HAP-1 (cell line): Measurements from ENCODE around the gene LRRN2.

Experiments used
- DNase-seq, 2 experiments: peaks; one replicate each; pipeline ENCODE4 v3.0.0-alpha.2; 2016 to 2020; ENCODE audit warnings: low spot score in 2 of 2
- H3K27me3 ChIP-seq: fragments of 250-450 bp; sonication (Bioruptor Pico); 2 replicates; pipeline ENCODE4 v1.5.1; 2020; ENCODE audit warnings: low read depth, mild to moderate bottlenecking, moderate library complexity
- H3K36me3 ChIP-seq: fragments of 250-450 bp; sonication (Bioruptor Pico); replicated peaks from 2 replicates; pipeline ENCODE4 v1.5.1; 2020; ENCODE audit warnings: mild to moderate bottlenecking
- H3K4me1 ChIP-seq: fragments of 250-450 bp; sonication (Bioruptor Pico); 2 replicates; pipeline ENCODE4 v1.5.1; 2020; ENCODE audit warnings: mild to moderate bottlenecking
- H3K4me3 ChIP-seq: fragments of 250-450 bp; sonication (Bioruptor Pico); 2 replicates; pipeline ENCODE4 v1.5.1; 2020; ENCODE audit warnings: mild to moderate bottlenecking, moderate library complexity
- H3K9me3 ChIP-seq: fragments of 250-450 bp; sonication (Bioruptor Pico); 2 replicates; pipeline ENCODE4 v1.5.1; 2020; ENCODE audit warnings: mild to moderate bottlenecking, moderate library complexity
- in situ Hi-C: fragments of 300-500 bp; cut with MboI; formaldehyde crosslinking; loops from 3 replicates; pipeline ENCODE4 v1.14.3; 2020; ENCODE audit warnings: low sequenced_read_pairs, inconsistent platforms, mixed read lengths

LRRN2 gene

DNA sequence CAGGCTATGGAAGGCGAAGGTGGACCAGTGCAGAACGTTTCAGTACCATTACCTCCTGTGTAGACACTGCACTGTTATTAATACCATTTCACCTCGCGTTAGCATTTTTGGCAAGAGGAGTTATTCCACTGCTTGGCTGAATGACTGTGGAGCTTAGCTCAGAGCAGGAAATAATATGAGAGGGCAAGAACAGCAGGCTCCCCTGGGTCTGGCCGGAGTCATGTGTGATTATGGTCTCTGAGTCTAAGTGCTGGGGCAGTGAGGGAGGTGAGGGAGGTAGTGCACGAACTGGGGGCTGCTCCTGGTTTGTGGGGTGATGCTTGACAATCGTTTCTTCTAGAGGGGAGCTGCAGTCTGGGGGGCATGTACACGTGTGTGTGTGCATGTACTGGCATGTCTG is 86.4 kb downstream of the LRRN2 start:
- no peaks in the 10 kb centered on the region for H3K4me1 ChIP-seq
- in situ Hi-C loops, result no loop called here
- H3K9me3 ChIP-seq, result no peaks in the 10 kb centered on the region
- H3K4me3 ChIP-seq, result no peak overlapping the region
- H3K36me3 ChIP-seq, result no peaks in the 10 kb centered on the region
- no peak for DNase-seq
- H3K27me3 ChIP-seq, result no peaks in the 10 kb centered on the region

DNA sequence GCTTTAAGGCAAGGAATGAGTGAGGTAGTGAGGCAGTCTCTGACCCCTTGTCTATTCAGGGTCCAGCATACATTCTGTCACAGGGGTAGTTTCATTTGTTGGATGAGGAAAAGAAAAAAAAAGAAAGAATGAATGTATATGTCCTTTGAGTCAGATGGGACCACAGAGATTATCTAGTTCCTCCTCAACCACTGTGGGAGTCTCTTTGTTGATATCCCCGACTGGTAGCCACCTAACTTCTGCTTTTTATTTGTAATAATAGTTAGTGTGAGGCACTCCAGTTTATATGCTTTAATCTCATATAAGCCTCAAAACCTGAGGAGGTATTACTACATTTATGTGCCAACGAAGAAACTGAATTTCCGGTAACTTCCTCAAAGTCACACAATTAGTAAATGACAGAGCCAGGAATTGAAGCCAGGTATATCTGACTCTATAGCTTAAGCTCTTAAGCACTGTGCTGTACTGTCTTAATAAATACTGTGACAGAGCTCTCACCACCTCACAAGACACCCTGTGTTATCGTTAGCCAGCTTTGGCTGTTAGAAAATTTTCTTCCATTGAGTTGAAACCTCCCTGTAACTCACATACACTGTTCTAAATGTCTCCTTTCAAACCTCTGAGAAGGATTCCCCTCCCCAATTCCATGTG is 87.1 kb downstream of the LRRN2 start:
- Histone ChIP-seq H3K27me3 (no peaks in the 10 kb centered on the region), H3K36me3 (no peaks in the 10 kb centered on the region), H3K4me1 (no peaks in the 10 kb centered on the region), H3K4me3 (no peak overlapping the region), H3K9me3 (no peaks in the 10 kb centered on the region)
- DNase-seq, result no peak
- in situ Hi-C loops, result no loop called here

DNA sequence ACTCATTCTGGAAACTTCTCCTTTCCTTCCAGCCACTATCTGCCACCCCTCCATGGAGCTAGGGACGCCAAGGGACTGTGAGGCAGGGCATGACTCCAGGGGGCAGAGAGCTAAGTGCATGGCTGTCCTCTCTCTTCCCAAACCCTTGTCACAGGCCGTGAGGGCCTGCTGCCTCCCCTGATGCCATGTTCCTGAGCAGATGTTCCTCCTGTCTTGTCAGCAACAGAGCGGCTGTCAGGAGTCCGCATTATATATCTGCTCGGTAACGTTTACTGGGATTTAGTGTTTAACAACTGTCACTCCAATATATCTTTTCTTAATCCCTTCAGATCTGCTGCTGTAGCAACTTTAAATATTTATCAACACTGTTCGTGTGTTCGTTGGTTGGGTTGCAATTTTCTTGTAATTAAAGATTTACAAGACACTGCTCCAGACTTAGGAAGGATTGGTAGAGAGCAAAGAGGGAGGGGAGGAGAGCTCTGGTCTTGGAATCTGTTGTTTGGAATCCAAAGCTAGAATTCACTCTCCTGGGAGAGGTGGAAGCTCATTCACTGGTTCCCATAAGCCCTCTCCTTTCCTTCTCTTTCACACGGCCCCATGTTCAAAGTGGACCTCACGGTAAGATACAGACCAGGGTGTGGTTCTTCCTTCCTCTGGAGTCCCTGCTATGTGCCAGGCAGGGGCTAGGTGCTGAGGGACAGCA is 93.1 kb downstream of the LRRN2 start:
- Histone ChIP-seq H3K36me3 (no peaks in the 10 kb centered on the region), H3K9me3 (no peaks in the 10 kb centered on the region), H3K4me3 (no peak overlapping the region), H3K27me3 (no peaks in the 10 kb centered on the region), H3K4me1 (no peaks in the 10 kb centered on the region)
- in situ Hi-C loops, result no loop called here
- DNase-seq, result no peak

DNA sequence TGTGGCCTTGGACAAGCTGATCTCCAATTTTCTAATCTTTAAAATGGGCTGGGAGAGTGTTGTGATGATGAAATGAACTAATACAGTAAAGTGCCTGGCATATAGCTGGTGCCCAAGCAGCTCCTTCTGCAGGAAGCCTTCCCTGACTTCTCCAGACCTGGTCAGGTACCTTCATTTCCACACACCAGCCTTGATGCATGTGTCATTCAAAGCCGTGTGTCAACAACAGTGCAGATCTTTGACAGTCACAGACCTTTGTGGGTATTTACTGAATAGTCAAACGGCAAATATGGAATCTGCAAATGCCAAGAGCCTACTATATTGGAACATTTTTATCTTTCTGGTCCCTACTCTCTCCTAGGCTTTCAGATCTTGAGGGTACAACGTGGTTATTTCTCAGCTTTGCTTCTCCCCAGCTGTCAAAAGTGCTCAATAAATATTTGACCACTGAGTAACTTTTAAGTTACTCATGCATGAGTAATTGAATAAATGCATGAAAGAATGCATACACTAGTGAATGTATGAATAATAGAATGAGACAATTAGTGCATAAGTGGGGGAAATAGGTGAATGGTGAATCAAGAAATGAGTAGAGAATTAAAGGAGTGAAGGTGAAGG is 94.0 kb downstream of the LRRN2 start:
- in situ Hi-C loops, result no loop called here
- Histone ChIP-seq H3K9me3 (no peaks in the 10 kb centered on the region), H3K4me1 (no peaks in the 10 kb centered on the region), H3K27me3 (no peaks in the 10 kb centered on the region), H3K36me3 (no peaks in the 10 kb centered on the region), H3K4me3 (no peak overlapping the region)
- DNase-seq, result no peak

DNA sequence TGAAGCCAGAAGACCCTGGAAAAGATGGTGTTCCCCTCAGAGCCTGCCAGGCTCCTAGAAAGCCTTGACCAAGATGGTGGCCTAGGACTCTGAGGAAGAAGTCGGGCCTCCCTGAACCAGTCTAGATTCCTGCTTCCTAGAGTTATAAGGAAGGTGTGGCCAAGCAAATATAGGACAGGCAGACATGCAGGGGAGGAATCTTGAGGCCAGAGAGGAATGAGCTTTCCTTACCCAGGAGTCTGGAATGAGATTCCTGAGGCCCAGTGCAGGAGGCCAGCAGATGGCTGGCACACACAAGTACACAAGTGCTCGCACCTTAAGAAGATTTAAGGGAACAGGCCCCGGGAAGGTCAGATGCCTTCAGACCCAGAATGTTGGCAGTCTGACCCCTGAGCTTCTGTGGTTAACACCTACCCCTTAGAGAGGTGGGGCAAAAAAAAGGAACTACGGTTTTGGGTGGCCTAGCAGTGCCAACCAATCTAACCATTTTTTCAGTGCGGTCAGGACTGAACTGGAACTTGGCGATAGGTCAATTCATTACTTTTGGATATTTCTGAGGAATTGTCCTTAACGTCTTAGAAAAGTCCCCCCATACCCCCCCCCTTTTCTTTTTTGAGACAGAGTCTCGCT is 96.0 kb downstream of the LRRN2 start:
- Histone ChIP-seq H3K9me3 (no peaks in the 10 kb centered on the region), H3K36me3 (no peaks in the 10 kb centered on the region), H3K4me1 (no peaks in the 10 kb centered on the region), H3K4me3 (no peak overlapping the region), H3K27me3 (no peaks in the 10 kb centered on the region)
- in situ Hi-C loops, result no loop called here
- DNase-seq, result no peak

DNA sequence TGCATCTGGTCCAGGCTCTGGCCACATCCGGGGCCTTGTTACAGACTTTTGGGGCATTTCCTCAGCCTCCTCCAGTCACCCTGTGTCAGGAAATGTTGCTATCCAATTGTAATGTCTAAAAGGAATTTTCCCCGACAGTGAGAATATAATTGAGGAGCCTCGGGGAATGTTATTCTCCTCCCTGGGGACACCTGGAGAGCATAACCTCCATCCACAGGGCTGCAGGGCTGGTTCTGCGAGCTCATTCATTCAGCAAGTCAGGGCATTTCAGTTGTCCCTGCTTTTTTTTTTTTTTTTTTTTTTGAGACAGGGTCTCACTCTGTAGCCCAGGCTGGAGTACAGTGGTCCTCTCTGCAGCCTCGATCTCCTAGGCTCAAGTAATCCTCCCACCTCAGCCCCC is 96.7 kb downstream of the LRRN2 start:
- in situ Hi-C loops, result no loop called here
- H3K27me3 ChIP-seq, result no peaks in the 10 kb centered on the region
- H3K4me1 ChIP-seq, result no peaks in the 10 kb centered on the region
- DNase-seq, result no peak
- H3K36me3 ChIP-seq, result no peaks in the 10 kb centered on the region
- no peak overlapping the region for H3K4me3 ChIP-seq
- no peaks in the 10 kb centered on the region for H3K9me3 ChIP-seq

DNA sequence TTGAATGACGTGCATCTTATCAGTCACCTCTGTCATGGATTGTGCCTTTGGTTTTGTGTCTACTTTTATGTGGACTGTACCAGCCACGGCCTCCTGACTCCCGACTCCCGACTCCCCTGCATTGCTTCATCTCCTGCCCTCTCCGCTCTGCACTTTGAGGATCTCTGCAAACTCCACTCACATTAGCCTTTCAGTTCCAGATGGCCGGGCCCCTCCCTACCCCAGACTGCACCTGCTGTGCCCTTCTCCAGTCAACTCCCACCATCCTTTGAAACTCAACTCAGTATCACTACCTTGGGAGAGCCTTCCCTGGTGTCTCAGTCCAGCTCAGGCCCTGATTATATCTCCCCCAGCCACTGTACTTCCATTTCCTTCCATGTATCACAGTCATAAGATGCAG is 97.9 kb downstream of the LRRN2 start:
- Histone ChIP-seq H3K27me3 (no peaks in the 10 kb centered on the region), H3K36me3 (no peaks in the 10 kb centered on the region), H3K4me3 (no peak overlapping the region), H3K4me1 (no peaks in the 10 kb centered on the region), H3K9me3 (no peaks in the 10 kb centered on the region)
- in situ Hi-C loops, result no loop called here
- no peak for DNase-seq

DNA sequence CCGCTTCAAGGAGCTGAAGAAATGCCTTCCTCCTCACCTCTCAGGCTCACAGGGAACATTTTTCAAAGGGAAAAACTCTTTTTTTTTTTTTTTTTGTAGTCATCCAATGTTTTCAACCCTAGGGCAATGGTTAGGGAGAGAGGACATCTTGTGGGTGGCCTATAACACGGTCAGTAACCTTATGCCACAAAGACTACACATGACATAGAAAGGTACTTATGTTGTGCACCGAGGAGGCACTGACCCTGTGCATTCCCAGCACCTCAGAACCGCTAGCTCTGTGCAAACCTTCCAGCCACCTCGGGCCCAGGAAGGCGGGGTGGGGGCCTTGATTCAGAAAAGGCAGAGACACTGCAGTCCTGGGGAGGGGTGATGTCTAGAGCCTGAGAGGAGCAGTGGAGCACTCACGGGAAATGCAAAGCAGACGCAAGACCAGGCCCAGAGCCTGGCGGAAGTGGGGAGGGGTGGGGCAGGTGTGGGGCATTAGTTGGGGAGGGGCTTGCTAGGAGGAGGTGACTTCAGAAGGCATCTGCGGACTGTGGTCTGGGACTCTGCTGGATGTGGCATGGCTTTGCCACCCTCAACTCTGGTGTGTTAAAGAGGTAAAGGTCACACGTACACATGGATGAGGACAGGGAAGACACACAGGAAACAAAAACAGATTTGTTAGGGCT is 100.7 kb downstream of the LRRN2 start:
- H3K36me3 ChIP-seq, result no peaks in the 10 kb centered on the region
- DNase-seq, result no peak

DNA sequence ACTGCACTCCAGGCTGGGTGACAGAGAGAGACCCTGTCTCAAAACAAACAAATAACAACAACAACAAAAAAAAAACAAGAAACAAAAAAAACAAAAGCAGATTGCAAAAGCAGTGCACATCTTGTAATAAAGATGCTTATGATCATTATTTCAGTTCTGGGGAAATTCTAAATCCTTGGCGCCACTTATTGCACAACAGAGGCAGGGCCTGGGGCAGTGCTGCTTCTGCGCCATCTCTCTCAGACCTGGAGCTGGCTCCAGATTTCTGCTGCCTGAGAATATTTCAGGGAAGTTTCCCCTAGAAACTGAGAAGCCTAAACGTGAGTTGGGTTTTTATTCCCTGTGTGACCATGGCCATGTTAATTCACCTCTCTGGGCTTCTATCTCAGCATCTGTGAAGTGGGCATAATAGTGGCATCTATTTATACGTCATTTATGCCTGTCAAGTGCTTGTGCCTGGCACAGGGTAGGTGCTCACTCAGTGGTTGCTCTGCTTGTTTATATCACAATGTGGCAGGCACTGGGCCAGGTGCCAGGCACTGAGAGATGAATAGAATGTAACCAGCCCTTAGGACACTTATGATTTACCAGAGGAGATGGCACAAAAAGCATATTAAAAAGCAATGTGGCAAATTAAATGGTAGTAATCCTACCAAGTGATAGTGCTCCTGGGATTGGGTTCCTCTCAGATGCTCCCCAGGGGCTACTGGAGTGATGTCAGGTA is 101.5 kb downstream of the LRRN2 start:
- no peak for DNase-seq
- H3K36me3 ChIP-seq, result no peaks in the 10 kb centered on the region
- H3K4me1 ChIP-seq, result peaks cover under 1% of the 10 kb centered on the region; the same call in 1 of the 2 replicates
- H3K27me3 ChIP-seq, result no peaks in the 10 kb centered on the region
- no peak overlapping the region for H3K4me3 ChIP-seq
- in situ Hi-C loops, result no loop called here
- H3K9me3 ChIP-seq, result no peaks in the 10 kb centered on the region

More for the DNA sequence above, 100.7 kb downstream of the LRRN2 start:
- H3K27me3 ChIP-seq, result no peaks in the 10 kb centered on the region
- no peak overlapping the region for H3K4me3 ChIP-seq
- no peaks in the 10 kb centered on the region for H3K4me1 ChIP-seq
- in situ Hi-C loops, result no loop called here
- H3K9me3 ChIP-seq, result no peaks in the 10 kb centered on the region

DNA sequence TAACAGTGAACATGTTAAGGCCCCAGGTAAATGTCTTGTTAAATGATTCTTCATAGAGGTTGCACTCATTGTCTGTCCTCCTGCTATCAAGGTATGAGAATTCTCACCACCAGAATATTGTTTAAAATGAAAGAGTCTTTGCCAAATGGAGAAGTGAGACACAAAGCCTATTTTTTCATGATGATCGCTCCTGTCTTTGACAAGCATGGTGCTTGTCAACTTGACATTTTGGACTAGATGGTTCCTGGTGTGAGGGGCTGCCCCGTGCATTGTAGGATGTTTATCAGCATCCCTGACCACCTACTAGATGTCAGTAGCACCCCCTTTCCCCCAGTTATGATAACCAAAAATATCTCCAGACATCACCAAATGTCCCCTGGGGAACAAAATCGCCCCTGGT is 103.8 kb downstream of the LRRN2 start:
- Histone ChIP-seq H3K9me3 (no peaks in the 10 kb centered on the region), H3K27me3 (no peaks in the 10 kb centered on the region), H3K36me3 (no peaks in the 10 kb centered on the region), H3K4me1 (peaks cover 4% of the 10 kb centered on the region; the same call in 1 of the 2 replicates), H3K4me3 (no peak overlapping the region)
- DNase-seq, result no peak
- in situ Hi-C loops, result no loop called here

DNA sequence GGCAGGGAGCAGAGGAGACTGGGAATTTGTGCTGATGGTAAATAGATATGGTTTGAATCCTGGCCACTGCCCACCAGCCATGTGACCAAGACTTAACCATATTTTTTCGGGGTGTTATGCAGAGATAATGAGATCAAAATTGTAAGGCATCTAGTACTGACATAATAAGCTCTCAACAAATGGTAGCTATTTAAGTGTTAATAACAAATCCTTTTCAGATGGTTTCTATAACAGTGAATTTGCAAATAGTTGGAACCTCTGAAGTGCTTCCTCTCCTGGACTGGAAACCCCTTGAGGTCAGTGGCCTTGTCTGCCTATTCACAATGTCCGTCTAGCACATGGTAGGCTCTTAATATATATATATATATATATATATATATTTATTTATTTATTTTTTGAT is 104.7 kb downstream of the LRRN2 start:
- in situ Hi-C loops, result no loop called here
- H3K36me3 ChIP-seq, result no peaks in the 10 kb centered on the region
- H3K4me1 ChIP-seq, result peaks cover 4% of the 10 kb centered on the region; the same call in 1 of the 2 replicates
- H3K4me3 ChIP-seq, result no peak overlapping the region
- H3K27me3 ChIP-seq, result no peaks in the 10 kb centered on the region
- H3K9me3 ChIP-seq, result no peaks in the 10 kb centered on the region
- no peak for DNase-seq

DNA sequence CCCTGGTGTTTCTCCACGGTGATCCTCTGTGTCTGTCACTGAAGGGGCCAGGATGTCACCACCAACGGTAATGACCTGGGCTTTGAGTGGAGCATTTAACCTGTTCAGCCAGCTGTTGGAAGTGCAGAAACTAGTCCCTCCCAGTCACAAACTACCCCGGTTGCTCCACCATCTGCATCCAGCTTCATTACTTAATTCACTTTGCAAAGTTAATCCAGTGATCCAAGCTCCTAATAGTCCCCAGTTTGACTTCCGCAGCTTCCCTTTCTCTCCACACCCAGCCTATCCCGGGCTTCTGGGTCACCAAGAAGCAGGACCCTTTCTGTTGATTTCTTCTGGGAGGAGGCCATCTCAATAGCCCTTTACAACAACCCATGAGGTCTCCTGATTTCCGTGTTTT is 105.9 kb downstream of the LRRN2 start:
- H3K4me3 ChIP-seq, result no peak overlapping the region
- in situ Hi-C loops, result no loop called here

More for the DNA sequence above, 105.9 kb downstream of the LRRN2 start:
- Histone ChIP-seq H3K36me3 (no peaks in the 10 kb centered on the region), H3K27me3 (no peaks in the 10 kb centered on the region), H3K4me1 (peaks cover 9% of the 10 kb centered on the region), H3K9me3 (no peaks in the 10 kb centered on the region)
- DNase-seq, result no peak
